ENCODE measurements around the gene ARHGAP40.

DNA sequence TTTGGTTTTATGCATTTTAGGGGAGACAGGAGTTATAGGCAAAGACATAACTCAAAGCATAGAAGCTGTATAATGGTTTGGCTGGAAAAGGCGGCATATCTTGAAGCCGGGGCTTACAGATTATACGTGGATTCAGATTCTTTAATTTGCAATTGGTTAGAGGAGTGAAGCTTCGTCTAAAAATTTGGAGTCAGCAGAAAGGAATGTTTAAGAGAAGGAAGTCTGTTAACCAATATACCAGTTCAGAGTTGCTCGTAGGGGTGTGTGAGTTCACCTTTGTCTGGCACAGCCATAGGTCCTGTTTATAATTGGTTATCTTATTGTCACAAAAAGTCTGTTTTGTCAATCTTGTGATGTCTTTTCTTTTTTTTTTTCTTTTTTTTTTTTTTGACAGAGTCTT is 8.9 kb downstream of the ARHGAP40 start:
- TF ChIP-seq POLR2AphosphoS2 (IDR thresholded peaks at IDR 0.05; ENCODE audit: low read depth, low read length) (no peak), ARID2 (CRISPR knock-in tag; IDR thresholded peaks at IDR 0.05; ENCODE audit: borderline replicate concordance) (no peak), KDM4B (CRISPR knock-in tag; IDR thresholded peaks at IDR 0.05) (no peak), CEBPB (IDR thresholded peaks at IDR 0.05; ENCODE audit: borderline replicate concordance, low read depth, low read length) (no peak), ZNF136 (CRISPR knock-in tag; IDR thresholded peaks at IDR 0.05; ENCODE audit: low read depth) (no peak), MAX (IDR thresholded peaks at IDR 0.05) (no peak), ZNF780A (CRISPR knock-in tag; IDR thresholded peaks at IDR 0.05) (no peak), FOXK1 (CRISPR knock-in tag; IDR thresholded peaks at IDR 0.05; ENCODE audit: borderline replicate concordance, low read depth) (no peak), ZNF607 (CRISPR knock-in tag; IDR thresholded peaks at IDR 0.05; ENCODE audit: borderline replicate concordance) (no peak), SIN3A (IDR thresholded peaks at IDR 0.05; ENCODE audit: borderline replicate concordance, low read depth, low read length) (no peak)
- TF ChIP-seq, protein P1, sequence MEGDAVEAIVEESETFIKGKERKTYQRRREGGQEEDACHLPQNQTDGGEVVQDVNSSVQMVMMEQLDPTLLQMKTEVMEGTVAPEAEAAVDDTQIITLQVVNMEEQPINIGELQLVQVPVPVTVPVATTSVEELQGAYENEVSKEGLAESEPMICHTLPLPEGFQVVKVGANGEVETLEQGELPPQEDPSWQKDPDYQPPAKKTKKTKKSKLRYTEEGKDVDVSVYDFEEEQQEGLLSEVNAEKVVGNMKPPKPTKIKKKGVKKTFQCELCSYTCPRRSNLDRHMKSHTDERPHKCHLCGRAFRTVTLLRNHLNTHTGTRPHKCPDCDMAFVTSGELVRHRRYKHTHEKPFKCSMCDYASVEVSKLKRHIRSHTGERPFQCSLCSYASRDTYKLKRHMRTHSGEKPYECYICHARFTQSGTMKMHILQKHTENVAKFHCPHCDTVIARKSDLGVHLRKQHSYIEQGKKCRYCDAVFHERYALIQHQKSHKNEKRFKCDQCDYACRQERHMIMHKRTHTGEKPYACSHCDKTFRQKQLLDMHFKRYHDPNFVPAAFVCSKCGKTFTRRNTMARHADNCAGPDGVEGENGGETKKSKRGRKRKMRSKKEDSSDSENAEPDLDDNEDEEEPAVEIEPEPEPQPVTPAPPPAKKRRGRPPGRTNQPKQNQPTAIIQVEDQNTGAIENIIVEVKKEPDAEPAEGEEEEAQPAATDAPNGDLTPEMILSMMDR (CRISPR knock-in tag; IDR thresholded peaks at IDR 0.05): no peak
- TF ChIP-seq, protein P2, sequence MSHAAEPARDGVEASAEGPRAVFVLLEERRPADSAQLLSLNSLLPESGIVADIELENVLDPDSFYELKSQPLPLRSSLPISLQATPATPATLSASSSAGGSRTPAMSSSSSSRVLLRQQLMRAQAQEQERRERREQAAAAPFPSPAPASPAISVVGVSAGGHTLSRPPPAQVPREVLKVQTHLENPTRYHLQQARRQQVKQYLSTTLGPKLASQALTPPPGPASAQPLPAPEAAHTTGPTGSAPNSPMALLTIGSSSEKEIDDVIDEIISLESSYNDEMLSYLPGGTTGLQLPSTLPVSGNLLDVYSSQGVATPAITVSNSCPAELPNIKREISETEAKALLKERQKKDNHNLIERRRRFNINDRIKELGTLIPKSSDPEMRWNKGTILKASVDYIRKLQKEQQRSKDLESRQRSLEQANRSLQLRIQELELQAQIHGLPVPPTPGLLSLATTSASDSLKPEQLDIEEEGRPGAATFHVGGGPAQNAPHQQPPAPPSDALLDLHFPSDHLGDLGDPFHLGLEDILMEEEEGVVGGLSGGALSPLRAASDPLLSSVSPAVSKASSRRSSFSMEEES (CRISPR knock-in tag; IDR thresholded peaks at IDR 0.05): no peak
